ENCODE data around the gene DTWD2.

GRCh38 chr5:119009131-119009530 lies 20.8 kb upstream of the DTWD2 start:
- TF ChIP-seq CTCF (IDR thresholded peaks at IDR 0.05) = no peak
- no peak for TF ChIP-seq POLR2A (IDR thresholded peaks at IDR 0.05)
